SH-SY5Y (cell line): ENCODE measurements around the gene VWDE.

ENCODE experiments used
- GATA2 ChIP-seq: IDR thresholded peaks from 2 replicates; pipeline ENCODE4 v1.6.1; 2011; ENCODE audit warnings: mild to moderate bottlenecking, low read depth, low read length
- GATA3 ChIP-seq: IDR thresholded peaks from 2 replicates; pipeline ENCODE4 v1.6.1; 2011; ENCODE audit warnings: low read depth, mild to moderate bottlenecking, low read length, moderate library complexity

- TF ChIP-seq GATA2 = no peak
- no peak for TF ChIP-seq GATA3
Observed at GRCh38 chr7:12351843-12352242, 51.8 kb downstream of the VWDE start.
